Ascending aorta (tissue), 2 donors: ENCODE results near the gene SURF4. TPM values are rescaled to one million over a fixed set of nuclear protein-coding genes. Genes with fewer than 3 reads are reported as not detected.

Experiments used
- DNase-seq, 2 donors: peaks; one replicate each; pipeline ENCODE4 v3.0.0-alpha.2; 2019; ENCODE audit warnings: low spot score in 2 of 2
- H3K27ac ChIP-seq, 2 donors: fragments of 200-600 bp; sonication (generic); one replicate each; pipeline ENCODE4 v1.5.1; 2016 to 2017; ENCODE audit warnings: mild to moderate bottlenecking in 1 of 2
- H3K27me3 ChIP-seq: fragments of 200-600 bp; sonication (generic); one replicate; pipeline ENCODE4 v1.5.1; 2017
- H3K36me3 ChIP-seq, 2 donors: fragments of 200-600 bp; sonication (generic); one replicate each; pipeline ENCODE4 v1.5.1; 2016
- H3K4me1 ChIP-seq, 2 donors: fragments of 200-600 bp; sonication (generic); one replicate each; pipeline ENCODE4 v1.5.1; 2016 to 2017; ENCODE audit warnings: mild to moderate bottlenecking in 1 of 2
- H3K4me3 ChIP-seq, 2 donors: fragments of 200-600 bp; sonication (generic); one replicate each; pipeline ENCODE4 v1.5.1; 2016 to 2017; ENCODE audit warnings: mild to moderate bottlenecking in 1 of 2
- H3K9me3 ChIP-seq, 2 donors: fragments of 200-600 bp; sonication (generic); one replicate each; pipeline ENCODE4 v1.5.1; 2016
- intact Hi-C: fragments of 100-400 bp; cut with DNase I; formaldehyde crosslinking; loops from one replicate; pipeline ENCODE4 v1.15.1; 2023
- total RNA-seq: library from RNA; depleted of rRNA; stranded (reverse); fragments of >200 nt; gene quantifications from one replicate; pipeline ENCODE4 v1.1.0, GENCODE V29; 2016
- TF ChIP-seq, protein P1 (sequence below), 3 experiments: fragments of 200-600 bp in 2 of 3; fragments of 450-650 bp in 1 of 3; sonication (generic) in 2 of 3; IDR thresholded peaks; one replicate each; pipeline ENCODE4 v1.5.1; 2016 to 2019; ENCODE audit warnings: antibody characterized with exemption in 3 of 3, mild to moderate bottlenecking in 1 of 3, moderate library complexity in 1 of 3

SURF4 gene
- total RNA-seq, 1 donor from 2014 or later: 161 TPM

DNA sequence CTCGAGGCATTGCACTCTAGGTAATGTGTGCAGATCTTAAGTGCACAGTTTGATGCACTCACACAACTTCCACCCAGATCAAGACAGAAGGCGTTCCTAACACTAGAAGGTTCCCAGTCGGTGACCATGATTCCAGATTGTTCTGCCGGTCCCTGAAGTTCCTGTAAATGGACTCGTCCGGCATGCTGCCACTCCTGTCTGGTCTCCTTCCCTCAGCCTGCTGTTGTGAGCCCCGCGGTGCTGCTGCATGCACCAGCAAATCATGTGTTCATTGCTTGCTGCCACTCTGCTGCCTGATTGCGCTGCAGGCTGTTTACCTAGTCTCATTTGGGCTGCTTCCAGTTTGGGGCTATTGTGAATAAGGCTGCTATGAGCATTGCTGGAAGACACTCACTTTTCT is 11.8 kb upstream of the SURF4 start:
- H3K4me3 ChIP-seq: no peak overlapping the region
- no peaks in the 10 kb centered on the region for H3K36me3 ChIP-seq
- intact Hi-C loops: no loop called here
- H3K9me3 ChIP-seq: no peaks in the 10 kb centered on the region
- H3K4me1 ChIP-seq: no peaks in the 10 kb centered on the region
- TF ChIP-seq, protein P1, sequence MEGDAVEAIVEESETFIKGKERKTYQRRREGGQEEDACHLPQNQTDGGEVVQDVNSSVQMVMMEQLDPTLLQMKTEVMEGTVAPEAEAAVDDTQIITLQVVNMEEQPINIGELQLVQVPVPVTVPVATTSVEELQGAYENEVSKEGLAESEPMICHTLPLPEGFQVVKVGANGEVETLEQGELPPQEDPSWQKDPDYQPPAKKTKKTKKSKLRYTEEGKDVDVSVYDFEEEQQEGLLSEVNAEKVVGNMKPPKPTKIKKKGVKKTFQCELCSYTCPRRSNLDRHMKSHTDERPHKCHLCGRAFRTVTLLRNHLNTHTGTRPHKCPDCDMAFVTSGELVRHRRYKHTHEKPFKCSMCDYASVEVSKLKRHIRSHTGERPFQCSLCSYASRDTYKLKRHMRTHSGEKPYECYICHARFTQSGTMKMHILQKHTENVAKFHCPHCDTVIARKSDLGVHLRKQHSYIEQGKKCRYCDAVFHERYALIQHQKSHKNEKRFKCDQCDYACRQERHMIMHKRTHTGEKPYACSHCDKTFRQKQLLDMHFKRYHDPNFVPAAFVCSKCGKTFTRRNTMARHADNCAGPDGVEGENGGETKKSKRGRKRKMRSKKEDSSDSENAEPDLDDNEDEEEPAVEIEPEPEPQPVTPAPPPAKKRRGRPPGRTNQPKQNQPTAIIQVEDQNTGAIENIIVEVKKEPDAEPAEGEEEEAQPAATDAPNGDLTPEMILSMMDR (IDR thresholded peaks at IDR 0.05): no peak
- no peak overlapping the region for H3K27ac ChIP-seq
- no peaks in the 10 kb centered on the region for H3K27me3 ChIP-seq
- DNase-seq: no peak

DNA sequence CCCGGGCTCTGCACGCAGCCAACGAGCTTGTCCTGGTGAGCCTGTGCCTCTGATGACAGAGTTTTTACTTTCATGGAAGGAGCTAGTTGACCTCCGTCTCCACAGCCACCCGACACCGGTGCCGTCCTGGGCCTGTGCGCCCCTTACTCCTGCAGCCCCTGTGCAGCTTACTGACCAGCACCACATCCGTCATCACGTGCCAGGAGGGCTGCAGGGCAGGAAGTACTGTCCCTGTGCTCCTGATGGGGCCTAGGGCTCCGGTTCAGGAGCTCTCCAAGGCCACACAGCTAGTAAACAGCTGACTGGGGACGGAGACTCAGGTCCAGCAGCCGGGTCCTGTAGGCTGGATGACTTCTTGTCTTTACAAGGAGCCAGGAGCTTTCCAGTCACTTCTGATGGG is 10.5 kb upstream of the SURF4 start:
- Histone ChIP-seq H3K4me1 (no peaks in the 10 kb centered on the region), H3K4me3 (no peak overlapping the region), H3K9me3 (no peaks in the 10 kb centered on the region), H3K36me3 (no peaks in the 10 kb centered on the region), H3K27ac (no peak overlapping the region), H3K27me3 (no peaks in the 10 kb centered on the region)
- TF ChIP-seq, protein P1 (IDR thresholded peaks at IDR 0.05): no peak
- intact Hi-C loops: no loop called here
- no peak for DNase-seq

DNA sequence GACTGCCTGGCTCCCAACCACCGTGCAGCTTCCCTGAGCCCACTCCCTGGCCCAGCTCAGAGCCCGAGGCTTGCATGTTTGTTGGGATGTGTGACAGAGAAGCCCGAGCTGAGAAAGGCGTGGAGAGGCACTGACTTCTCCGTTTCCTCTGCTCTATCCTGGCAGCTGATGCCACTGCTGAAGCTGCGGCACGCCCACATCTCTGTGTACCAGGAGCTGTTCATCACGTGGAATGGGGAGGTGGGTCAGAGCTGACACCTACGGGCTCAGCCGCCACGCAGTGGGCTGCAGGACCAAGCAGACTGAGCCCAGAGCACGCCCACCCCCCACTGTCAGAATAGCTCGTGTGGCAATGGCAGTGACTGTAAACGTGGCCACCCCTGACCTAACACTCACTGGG is 9.6 kb upstream of the SURF4 start:
- TF ChIP-seq, protein P1 (IDR thresholded peaks at IDR 0.05): no peak
- Histone ChIP-seq H3K4me1 (no peaks in the 10 kb centered on the region), H3K27me3 (no peaks in the 10 kb centered on the region), H3K9me3 (no peaks in the 10 kb centered on the region), H3K27ac (no peak overlapping the region), H3K36me3 (no peaks in the 10 kb centered on the region), H3K4me3 (no peak overlapping the region)
- intact Hi-C loops: no loop called here
- no peak for DNase-seq

DNA sequence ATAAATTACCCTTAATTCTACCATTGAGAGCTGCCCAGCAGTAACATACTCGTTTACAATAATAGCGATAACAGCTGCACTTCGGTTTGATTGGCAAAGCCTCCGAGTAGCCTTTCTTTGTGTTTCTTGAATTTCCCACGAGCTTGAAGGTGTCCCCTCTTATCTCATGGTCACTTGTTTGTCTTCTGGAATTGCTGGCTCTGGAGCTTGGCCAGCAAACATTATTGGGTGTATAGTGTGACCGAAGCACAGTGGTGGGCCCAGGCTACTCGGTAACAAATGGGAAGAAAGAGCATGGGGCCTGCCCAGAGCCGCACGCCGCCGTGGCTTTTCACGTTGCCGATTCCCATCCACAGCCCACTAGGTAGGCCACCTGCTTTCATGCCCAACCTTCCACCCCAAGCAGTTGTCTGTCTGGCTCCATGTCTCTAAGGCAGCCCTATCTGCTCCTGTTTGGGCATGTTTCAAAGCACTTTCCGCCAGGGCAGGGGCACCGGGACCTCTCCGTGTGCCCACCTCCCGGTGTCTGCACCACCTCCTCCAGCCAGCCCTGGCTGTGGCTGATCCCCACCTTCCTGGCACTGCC is 9.0 kb upstream of the SURF4 start:
- no peak overlapping the region for H3K4me3 ChIP-seq
- no peaks in the 10 kb centered on the region for H3K4me1 ChIP-seq
- no peak for DNase-seq
- TF ChIP-seq, protein P1 (IDR thresholded peaks at IDR 0.05): no peak
- intact Hi-C loops: no loop called here
- no peaks in the 10 kb centered on the region for H3K27me3 ChIP-seq
- no peak overlapping the region for H3K27ac ChIP-seq
- H3K36me3 ChIP-seq: no peaks in the 10 kb centered on the region
- no peaks in the 10 kb centered on the region for H3K9me3 ChIP-seq

DNA sequence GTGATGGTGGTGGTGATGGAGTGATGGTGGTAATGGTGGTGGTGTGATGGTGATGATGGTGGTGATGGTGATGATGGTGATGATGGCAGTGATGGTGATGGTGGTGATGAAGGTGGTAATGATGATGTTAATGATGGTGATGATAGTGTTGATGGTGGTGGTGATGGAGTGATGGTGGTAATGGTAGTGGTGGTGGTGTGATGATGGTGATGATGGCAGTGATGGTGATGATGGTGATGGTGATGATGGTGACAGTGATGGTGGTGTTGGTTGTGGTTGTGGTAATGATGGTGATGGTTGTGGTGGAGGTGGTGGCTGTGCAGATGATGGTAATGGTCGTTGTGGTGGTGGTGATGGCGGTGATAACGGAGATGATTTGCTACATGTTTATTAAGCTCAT is 7.6 kb upstream of the SURF4 start:
- no peaks in the 10 kb centered on the region for H3K9me3 ChIP-seq
- H3K27ac ChIP-seq: no peak overlapping the region
- DNase-seq: no peak
- no peaks in the 10 kb centered on the region for H3K36me3 ChIP-seq
- no peaks in the 10 kb centered on the region for H3K27me3 ChIP-seq
- TF ChIP-seq, protein P1 (IDR thresholded peaks at IDR 0.05): no peak
- no peak overlapping the region for H3K4me3 ChIP-seq
- intact Hi-C loops: no loop called here
- H3K4me1 ChIP-seq: no peaks in the 10 kb centered on the region
